ENCODE measurements around the gene DZANK1. TPM values are rescaled to one million over a fixed set of nuclear protein-coding genes. Genes with fewer than 3 reads are reported as not detected.

Gene DZANK1
- polyA plus RNA-seq, 1 of the 3 experiments (the other 2 are of a cell fraction): 3.3 TPM

- no peak for TF ChIP-seq RFX5 (IDR thresholded peaks at IDR 0.05; ENCODE audit: low read length)
These were observed 46.4 kb upstream of the DZANK1 start (continued) for GRCh38 chr20:18513208-18513607.

GRCh38 chr20:18511571-18511970 is 44.7 kb upstream of the DZANK1 start:
- ChIA-PET POLR2A (no interaction called here), CTCF (no interaction called here)
- no peaks in the 10 kb centered on the region for H3K27me3 ChIP-seq (ENCODE audit: insufficient read depth)
- H3F3A ChIP-seq (replicated peaks; ENCODE audit: insufficient read depth): peaks cover 3% of the 10 kb centered on the region
- no peak overlapping the region for H3K4me3 ChIP-seq (ENCODE audit: low read depth in 2 of 2, low read length in 1 of 2)
- H2AFZ ChIP-seq (ENCODE audit: low read depth): no peak overlapping the region
- no peaks in the 10 kb centered on the region for H3K9me2 ChIP-seq
- H3K9ac ChIP-seq: no peak overlapping the region
- H4K20me1 ChIP-seq (ENCODE audit: insufficient read depth): no peaks in the 10 kb centered on the region
- DNase-seq: no peak
- H3K4me2 ChIP-seq: no peak overlapping the region
- 100% methylated on average over 1 of the region's 1 CpG for WGBS (ENCODE audit: low lambda C conversion rate)
- H3K4me1 ChIP-seq (ENCODE audit: control insufficient read depth in 1 of 2, insufficient read depth in 2 of 2, low read depth in 1 of 2, low read length in 1 of 2): peaks cover 9 to 11% of the 10 kb centered on the region in 2 experiments; a peak in 1 of 4 replicates
- H3K36me3 ChIP-seq (replicated peaks in 1 of 2; ENCODE audit: control insufficient read depth in 1 of 2, insufficient read depth in 2 of 2, low read length in 1 of 2): peaks cover 36 to 52% of the 10 kb centered on the region in 2 experiments
- H3K79me2 ChIP-seq (ENCODE audit: insufficient read depth): peaks cover 30% of the 10 kb centered on the region
- H3K9me3 ChIP-seq: no peaks in the 10 kb centered on the region
- H3K27ac ChIP-seq (ENCODE audit: low read depth in 2 of 2, low read length in 1 of 2): no peak overlapping the region
- TF ChIP-seq NFIC (IDR thresholded peaks at IDR 0.05; ENCODE audit: borderline replicate concordance) (no peak), ZBTB33 (IDR thresholded peaks at IDR 0.05; ENCODE audit: borderline replicate concordance, low read depth) (no peak), GATA2 (CRISPR knock-in tag; IDR thresholded peaks at IDR 0.05) (no peak), FOXJ3 (CRISPR knock-in tag; IDR thresholded peaks at IDR 0.05) (no peak), MEF2A (IDR thresholded peaks at IDR 0.05; ENCODE audit: borderline replicate concordance, low read depth) (no peak), EP300 (IDR thresholded peaks at IDR 0.05; ENCODE audit: borderline replicate concordance in 1 of 2, low read depth in 1 of 2, low read length in 1 of 2) (no peak), ELF1 (IDR thresholded peaks at IDR 0.05) (no peak), RCOR1 (IDR thresholded peaks at IDR 0.05; ENCODE audit: low read length) (no peak), PBX3 (IDR thresholded peaks at IDR 0.05) (no peak), TAF1 (IDR thresholded peaks at IDR 0.05; ENCODE audit: borderline replicate concordance, low read depth, low read length) (no peak), REST (IDR thresholded peaks at IDR 0.05; ENCODE audit: low read depth, low read length) (no peak), MXI1 (IDR thresholded peaks at IDR 0.05; ENCODE audit: low read depth, low read length) (no peak), USF1 (IDR thresholded peaks at IDR 0.05; ENCODE audit: borderline replicate concordance, low read depth) (no peak)

All from SK-N-SH (cell line).